Measurements from ENCODE around the gene CHST10. TPM values are rescaled to one million over a fixed set of nuclear protein-coding genes. Genes with fewer than 3 reads are reported as not detected.

The CHST10 gene
- total RNA-seq, 1 experiment from 2014 or later = 16.2 TPM

DNA sequence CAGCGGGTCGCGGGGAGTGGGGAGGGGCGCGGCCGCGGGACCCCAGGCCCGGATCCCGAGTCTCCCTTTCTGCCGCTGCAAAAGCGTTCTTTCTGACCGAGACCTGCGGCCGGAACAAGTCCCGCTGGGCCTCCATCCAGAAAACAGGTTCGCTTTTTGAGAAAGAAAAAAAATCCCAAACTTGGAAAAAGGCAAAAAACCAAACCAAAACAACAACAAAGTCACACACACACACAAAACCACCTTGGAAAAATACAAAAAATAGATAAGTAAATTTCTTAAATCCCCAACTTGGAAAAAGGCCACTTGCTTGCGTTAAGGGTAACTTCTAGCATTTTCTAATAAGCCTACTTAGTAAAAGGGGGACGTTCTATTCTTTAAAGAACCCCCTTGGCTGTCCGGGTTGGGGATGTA is 250 bp upstream of the CHST10 start:
- no peak for DNase-seq (ENCODE audit: extremely low read depth, low read depth)

DNA sequence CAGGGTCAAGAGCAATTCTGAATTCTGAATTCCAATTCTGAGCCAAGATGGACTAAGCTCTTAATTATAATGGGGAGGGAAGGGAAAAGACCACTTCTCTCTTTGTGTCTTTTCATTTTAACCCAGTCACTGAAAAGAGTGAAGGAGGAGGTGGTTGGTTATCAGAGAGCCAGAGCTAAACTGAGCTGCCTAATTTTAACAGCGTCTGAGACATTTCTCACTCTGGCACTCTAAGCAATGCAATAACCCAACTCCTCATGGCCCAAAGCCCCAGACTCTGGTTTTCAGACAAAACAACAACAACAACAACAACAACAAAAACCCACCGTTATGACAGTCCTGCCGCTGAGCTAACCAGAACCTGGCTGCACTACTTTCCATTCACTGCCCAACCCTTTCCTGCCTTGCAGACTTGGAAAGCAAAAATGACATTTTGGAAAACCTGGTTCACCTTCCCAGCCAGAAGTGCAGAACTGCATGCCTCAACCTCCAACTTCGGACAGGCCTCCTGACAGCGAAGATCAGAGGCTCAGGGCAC is 1.0 kb downstream of the CHST10 start:
- no peak for DNase-seq (ENCODE audit: extremely low read depth, low read depth)

DNA sequence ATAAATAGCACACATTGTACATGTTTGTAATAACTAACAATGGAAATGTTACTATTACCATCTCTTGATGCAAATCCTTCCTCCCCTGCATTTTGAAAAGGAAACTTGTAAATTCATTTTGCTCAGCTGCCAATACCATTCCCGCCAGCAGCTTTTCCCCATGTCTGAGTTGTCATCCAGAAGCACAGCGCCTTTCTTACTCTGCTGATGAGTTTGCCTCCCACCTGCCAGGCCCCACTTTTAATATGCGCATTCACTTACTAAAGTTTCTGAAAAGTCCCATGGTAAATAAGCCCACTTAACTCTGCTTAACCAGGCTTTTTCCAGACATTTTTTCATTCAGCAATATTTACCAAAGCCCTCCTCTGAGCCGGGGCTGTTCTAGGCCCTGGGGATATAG is 3.9 kb downstream of the CHST10 start:
- no peak for DNase-seq (ENCODE audit: extremely low read depth, low read depth)

DNA sequence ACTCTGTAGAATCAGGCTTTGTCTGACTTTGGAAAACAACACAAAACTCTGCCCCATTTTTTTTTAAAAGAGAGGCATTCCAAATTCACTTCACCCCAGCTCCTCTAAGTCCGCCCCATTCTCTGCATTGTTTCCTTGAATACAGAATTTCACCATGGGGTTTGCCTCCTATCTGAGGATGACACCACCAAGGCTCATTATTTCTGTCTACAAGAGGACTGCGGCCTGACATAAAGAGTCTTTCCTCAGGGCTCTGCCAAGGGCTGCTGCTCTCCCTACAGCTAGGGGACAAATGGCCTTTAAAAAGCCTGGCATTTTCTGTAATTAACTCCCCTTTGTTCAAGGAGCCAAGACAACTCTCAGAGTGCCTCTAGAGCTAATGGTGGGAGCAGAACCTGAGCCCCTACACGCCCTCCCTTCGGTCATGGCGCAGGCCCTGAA is 4.6 kb downstream of the CHST10 start:
- no peak for DNase-seq (ENCODE audit: extremely low read depth, low read depth)

DNA sequence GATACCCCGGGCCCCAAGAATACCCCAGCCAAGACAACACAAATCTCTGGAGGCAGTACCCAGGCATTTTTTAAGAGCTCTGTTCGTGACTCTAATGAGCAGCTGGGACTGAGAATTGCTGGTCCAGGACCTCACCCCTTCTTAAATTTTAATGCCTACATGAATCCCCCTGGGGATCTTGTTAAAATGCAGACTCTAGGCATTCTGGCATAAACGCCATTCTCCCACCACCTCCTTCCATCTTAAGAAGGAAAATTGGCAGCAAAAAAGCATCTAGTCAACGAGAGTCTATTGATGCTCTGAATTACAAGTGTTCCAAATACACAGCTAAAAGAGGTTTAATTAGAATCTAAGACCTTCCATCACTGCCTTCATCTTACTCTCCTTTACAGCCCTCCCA is 5.0 kb downstream of the CHST10 start:
- no peak for DNase-seq (ENCODE audit: extremely low read depth, low read depth)

DNA sequence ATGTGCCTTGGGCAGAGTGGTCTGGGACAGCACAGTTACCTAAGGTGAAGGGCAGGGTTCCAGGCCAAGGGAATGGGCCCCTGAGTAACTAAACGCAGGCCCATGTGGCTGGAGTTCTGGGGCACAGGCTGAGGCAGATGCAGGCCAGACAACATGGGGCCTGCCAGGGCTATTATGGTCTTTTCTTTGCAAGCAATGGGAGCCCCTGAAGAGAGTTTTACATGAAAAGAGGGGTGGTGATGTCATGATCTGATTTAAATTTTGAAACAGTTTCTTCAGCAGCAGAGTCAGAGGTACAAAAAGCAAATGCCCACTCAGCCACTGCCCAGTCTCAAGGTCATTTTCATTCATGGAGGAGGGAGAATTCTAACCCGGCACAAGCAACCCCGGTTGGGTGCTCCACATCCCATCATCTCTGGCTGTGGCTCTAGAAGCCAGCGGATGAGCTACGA is 5.6 kb downstream of the CHST10 start:
- no peak for DNase-seq (ENCODE audit: extremely low read depth, low read depth)

DNA sequence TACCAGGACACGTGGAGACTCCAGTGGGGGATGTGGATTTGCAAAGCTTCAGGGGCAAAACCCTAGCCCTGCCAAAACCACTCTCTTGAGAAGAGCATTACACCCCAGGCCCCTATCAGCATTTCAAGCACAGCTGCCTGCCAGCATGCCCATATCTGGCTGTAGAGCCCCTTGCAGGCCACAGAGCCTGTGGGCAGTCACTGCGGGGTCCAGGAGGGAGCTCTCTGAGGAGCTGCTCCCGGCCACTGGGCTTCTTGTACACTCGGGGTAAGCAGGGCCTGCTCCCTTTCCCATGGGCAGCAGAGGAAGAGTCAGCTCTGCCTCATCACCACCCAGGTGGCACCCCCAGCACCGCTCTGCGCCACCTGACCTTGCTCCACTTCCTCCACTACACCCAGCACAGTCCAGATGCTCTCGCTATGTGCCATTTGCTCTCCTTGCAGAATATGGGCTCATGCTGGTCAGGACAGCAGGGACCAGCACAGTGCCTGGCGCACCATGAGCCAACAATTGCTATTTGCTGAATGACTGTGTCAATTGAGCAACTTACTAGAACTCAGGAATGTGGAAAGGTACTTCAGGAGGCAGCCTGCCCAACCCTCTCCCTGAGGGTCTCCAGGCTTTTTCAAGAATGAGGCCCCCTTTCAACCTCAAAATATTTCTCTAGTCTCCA is 7.4 kb downstream of the CHST10 start:
- DNase-seq (ENCODE audit: extremely low read depth, low read depth) = no peak

DNA sequence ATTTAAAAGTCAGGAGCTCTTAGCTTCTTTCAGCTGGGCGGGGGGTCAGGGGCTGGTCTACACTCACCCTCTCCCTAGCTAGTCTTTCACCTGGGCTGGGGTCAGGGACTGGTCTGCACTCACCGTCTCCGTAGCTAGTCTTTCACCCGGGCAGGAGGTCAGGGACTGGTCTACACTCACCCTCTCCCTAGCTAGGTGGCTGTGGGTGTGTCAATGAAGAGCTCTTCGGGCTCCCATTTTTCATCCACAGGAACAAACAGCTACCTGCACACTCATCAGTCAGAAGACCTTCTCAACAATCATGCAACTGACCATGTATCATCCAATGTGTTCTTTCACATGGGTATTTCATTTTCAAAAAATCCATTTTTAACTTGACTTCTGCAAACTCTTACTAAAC is 8.0 kb downstream of the CHST10 start:
- no peak for DNase-seq (ENCODE audit: extremely low read depth, low read depth)

DNA sequence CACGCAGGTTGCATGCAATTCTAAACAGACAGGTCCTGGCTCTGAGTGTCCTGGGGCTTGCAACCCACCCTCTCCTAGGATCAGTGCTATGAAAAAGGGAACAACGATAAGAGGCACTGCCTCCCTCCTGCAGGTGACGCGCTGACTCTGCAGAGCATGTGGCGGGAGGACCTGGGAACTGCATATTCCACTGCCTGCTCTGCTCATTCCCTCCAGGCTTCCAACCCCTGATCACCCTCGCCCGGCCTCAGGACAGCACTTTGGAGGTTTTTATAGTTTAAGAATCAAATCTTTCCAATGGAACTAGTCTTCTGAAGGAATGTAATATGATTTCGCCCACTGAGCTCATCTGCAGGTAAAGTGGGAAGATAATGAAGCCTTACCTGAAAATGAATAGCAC is 8.5 kb downstream of the CHST10 start:
- DNase-seq (ENCODE audit: extremely low read depth, low read depth) = no peak

DNA sequence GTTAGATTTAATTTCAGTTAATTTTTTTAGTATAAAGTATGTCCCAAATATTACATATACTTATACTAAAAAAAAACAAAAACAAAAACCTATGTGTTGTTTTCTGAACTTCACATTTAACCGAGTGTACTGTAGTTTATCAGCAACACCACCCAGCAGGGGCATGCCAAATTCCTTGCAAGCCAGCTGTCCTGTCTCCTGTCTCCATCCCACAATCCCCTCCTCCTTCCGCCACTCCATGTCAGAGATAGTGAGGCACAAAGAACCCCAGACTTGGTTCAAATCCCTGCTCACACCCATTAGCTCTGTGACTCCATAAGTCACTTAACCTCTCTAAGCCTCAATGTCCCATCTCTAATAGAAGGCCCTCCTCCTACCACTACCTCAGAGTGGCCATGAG is 9.4 kb downstream of the CHST10 start:
- DNase-seq (ENCODE audit: extremely low read depth, low read depth) = no peak

DNA sequence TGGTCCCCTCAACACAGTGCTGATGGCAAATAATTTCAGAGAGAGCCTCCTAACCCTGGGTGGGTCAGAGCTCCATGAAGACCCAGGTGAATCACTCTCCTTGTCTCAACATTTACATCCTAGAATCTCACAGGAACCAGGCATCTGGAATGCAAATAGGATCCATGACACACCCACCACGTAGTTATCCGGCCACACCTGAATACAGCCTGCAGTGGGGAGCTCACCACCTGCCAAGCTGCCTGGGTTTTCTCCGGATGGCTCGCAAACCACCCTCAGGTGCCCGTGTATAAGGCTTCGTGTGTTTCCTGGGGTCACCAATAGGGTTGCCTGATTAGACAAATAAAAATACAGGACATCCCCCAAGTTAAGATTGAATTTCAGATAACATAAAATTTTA is 9.9 kb downstream of the CHST10 start:
- DNase-seq (ENCODE audit: extremely low read depth, low read depth) = no peak

DNA sequence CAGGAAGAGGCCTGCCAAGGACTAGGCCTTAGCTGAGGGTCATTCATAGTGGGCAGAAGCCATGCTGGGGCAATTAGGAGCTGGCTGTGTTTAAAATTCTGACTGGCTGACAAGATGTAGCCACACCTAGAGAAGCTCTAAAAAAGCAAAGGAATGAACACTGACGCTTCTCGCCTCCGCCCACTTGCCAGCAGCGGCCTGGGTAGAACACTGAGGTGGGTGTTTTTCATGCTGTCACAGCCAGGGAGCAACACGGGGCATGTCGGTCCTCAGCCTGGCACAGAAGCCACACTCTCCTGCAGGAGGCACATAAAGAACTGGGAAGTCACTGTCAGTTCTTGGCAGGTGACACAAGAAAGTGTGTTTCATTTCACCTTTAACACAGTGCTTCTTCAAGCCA is 10.4 kb downstream of the CHST10 start:
- DNase-seq (ENCODE audit: extremely low read depth, low read depth) = no peak

DNA sequence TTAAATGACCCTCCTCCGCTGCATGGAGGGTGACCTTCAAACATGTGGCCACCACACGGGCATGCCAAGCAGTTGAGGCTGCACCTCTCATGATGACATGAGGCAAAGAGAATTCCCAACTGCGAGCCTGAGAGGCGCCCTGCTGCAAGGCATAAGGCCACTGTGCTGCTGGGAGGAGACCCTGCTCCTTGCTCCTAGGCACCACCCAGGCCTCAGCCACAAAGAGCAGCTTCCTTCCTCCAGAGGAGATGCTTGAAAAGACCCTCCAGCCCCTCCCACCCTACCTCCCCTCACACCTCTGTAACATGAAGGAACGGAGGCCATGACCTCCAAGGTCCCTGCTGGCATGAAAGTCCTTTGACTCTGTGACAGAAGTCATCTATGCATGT is 11.4 kb downstream of the CHST10 start:
- DNase-seq (ENCODE audit: extremely low read depth, low read depth) = no peak

DNA sequence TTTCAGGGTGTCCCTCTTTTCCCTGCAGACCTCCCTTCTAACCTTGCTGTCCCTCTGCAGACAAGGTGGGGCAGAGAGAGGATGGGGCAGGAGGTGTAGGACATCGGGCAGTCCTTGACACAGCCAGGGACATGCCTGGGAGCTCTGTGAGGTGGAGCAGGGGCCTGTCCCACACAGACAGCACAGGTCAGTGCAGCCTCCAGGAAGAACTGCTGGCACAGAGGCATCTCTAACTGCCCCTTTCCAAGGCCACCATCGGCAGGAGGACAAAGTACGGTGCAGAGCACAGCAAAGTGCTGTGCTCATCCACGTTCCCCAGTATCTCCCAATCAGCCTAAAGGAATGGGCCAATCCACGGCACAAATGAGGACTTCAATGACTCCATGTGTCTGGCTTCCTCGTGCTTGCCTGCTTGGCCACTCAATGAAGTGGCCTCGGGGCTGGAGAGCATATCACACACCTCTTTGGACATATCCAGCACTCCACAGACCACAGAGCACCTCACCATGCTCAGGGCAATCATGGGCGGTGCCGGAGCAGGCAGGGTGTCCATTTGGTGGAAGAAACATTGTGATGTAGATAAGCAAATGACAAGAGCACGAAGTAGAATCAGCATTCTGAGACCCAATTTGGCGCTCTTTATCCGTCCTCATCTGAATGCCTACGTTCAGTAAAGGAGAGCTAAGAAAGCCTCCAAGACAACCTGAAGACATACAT is 11.9 kb downstream of the CHST10 start:
- DNase-seq (ENCODE audit: extremely low read depth, low read depth) = no peak

DNA sequence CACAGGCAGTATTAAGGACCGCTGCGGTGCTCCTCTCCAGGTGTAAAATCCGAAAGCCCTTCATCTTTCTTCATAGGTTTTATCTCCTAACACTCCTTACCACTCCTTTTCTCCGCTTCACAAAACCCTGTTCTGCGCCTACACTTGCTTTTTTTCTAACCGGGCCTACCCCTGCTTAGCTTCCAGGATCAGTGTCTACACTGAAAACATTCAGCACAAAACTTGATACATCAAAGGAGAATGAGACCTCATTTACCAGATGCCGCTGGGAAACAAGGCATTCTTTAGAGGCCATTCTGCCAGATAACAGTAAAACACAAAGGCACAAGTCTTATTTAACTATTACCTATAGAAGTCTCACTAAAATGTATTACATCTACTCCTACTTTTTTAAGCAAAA is 13.1 kb downstream of the CHST10 start:
- DNase-seq (ENCODE audit: extremely low read depth, low read depth) = no peak

DNA sequence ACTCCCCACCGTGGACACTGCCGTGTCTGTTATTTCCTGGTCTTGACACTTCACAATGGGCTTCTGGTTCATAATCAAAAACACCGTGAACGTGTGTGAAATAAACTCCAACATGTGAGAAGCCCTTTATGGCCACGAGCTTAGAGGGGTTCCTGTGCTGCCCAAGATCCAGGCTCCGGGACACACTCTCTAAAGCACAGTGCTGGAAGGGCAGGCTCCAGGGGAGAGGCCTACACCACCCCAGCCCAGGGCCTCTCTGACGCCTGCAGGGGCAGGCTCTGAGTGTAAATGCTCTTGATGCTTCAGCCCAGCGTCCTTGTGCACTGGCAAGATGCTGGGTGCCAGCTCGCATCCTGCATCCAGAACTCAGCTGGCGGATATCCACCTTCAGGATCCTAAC is 13.7 kb downstream of the CHST10 start:
- no peak for DNase-seq (ENCODE audit: extremely low read depth, low read depth)

DNA sequence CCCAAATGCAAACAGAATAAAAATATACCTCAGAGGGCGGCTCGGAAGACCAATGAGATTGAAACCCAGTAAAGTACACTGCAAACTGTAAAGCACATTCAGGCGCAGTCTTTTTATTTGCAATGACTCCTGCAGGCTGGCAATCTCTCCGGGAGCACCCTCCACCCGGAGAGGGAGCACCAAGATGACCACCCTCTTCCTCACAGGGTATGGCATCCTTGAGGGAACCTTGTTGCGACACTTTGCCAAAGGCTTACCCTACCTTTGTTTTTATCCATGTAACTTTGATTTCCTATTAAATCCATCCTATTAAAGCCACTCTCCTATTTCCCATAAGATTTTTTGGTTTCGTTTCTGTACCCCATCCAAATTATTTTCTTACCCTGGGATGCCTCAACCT is 16.2 kb downstream of the CHST10 start:
- DNase-seq (ENCODE audit: extremely low read depth, low read depth) = no peak

DNA sequence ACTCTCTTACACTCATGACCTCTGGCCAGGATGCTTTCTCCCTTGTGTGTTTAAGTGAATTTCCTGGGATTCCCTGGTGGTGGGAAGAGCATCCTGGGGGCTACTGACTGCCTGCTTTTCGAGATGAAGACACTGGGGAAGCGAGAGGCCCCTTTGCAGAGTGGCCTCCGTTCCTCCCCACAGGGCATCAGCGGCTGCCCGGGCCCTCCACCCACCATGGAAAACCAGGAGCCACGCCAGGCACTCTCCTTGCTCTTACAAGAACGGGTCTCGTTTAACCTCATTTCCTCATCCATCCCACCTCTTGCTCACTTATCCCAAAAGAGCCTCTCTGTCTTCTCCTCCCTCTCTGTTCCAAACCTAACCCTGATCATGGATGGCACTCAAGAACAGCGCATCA is 17.8 kb downstream of the CHST10 start:
- DNase-seq (ENCODE audit: extremely low read depth, low read depth) = no peak

DNA sequence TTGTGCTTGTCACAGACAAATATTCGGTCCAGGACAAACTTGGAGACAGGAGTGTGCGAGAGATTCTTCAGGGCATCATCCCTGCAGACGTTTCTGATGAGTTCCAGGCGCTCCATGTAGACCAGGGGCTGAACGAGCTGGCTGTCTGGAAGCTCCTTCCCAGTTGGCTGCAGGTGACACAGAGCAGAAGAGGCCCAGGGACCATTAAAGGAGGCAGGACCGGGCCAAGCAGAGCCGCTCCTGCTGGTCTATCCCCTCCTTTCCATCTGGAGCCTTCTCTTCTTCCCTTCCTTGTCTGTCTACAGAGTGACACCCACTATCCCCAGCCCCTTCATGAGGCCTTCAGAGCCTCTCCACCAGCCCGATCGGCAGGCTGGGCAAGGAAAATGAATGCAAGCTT is 19.5 kb downstream of the CHST10 start:
- no peak for DNase-seq (ENCODE audit: extremely low read depth, low read depth)

DNA sequence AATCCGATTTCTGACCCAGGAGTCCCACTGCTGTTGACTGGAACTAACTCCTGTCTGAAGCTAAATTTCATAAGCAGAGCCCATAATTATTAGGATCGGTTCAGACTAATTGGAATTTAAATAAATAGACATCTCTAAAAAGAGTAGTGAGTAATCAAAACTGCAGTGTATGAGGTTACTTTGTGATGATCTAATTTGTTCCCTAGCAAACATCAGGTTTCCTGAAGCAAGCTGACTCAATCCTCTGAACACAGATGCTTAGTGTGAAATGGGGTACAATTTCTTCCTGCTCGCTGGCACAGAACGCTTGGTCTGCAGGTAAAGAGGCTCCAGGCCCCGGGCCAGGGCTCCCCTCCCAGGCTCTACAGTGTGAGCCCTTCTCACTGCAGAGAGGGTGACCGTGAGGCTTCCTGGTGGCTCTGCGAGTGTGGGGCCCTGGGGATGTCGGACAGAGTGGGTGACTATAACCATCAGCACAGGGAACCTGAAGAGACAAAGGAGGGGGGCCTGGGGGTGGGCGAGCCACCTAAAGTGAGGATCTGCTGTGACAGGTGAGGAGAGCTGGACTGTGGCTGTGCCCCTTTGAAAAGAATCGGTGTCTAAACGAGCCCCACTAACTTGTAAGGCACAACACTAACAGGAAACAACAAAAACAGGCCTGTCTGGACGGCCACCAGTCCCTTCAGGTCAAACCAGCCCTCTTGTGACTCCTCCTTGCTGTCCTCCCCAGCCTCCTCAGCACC is 20.2 kb downstream of the CHST10 start:
- DNase-seq (ENCODE audit: extremely low read depth, low read depth) = no peak

DNA sequence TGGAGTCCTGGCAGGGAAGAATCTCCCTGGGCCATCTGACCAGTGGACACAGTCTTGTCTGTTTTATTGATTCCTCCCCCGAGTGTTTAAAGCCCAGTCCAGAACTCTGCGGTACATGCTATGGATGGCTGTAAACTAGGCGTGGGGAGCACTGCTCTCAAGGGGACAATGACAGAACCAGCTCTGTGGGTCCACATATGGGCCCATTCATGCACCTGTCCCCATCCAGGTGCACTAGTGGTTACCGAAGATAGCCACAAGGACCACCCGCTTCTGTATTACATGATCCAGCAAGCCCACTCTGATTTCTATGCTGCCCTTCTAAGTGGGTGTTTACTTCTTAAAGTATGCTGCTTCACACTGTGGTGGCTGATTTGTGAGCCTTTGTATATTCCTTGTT is 21.0 kb downstream of the CHST10 start:
- DNase-seq (ENCODE audit: extremely low read depth, low read depth) = no peak
